ENCODE measurements around the gene HNRNPUL2. TPM values are rescaled to one million over a fixed set of nuclear protein-coding genes. Genes with fewer than 3 reads are reported as not detected.

HNRNPUL2 gene
- total and polyA plus RNA-seq, 2 donors (not counting 1 experiment from before 2014, with no cell fraction given): 14.6 to 70.4 TPM

DNA sequence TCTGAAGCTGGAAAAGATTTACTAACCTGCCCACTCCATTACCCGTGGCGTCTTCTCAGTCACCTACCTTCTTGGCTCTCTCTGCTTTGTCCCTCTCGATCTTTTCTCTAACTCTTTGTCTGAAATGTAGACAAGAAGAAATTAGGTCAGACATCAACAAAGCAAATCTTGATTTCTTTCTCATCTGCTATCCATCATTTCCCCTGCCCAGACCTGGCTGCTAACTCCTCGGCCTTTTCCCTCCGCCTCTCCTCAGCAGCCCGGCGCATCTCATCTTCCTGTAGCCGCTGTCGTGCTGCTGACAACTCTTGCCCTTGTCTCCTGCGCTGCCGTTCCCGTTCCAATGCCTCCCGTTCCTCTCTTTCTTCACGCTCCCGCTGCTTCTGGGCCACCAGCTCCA, 49.5 kb downstream of the HNRNPUL2 start:
- intact Hi-C loops (cut with micrococcal nuclease): loop anchor here (2.0 kb wide), 1 partner anchor 13 kb away; the partner anchor contains the start of genes C11orf98 and CSKMT
- DNase-seq: no peak
- ATAC-seq (ENCODE audit: low read depth): no peak
- Histone ChIP-seq H3K27ac (ENCODE audit: low read length in 2 of 2) (peak overlapping the region in 1 of 2 donors; percentile 99), H3K4me3 (ENCODE audit: control extremely low read depth in 1 of 5, extremely low read depth in 1 of 5, insufficient read depth in 1 of 5, low read depth in 2 of 5, low read length in 4 of 5) (peak overlapping the region in 3 of 5 experiments; percentile 71 to 99 (median 99)), H3K27me3 (replicated peaks in 1 of 4; ENCODE audit: control extremely low read depth in 1 of 4, control insufficient read depth in 3 of 4, insufficient read depth in 4 of 4, low read length in 3 of 4) (no peaks in the 10 kb centered on the region), H3K4me2 (replicated peaks; ENCODE audit: low read depth, low read length, poor library complexity, severe bottlenecking) (peak overlapping the region; percentile 90), H3K36me3 (replicated peaks in 1 of 2; ENCODE audit: control extremely low read depth in 1 of 2, control insufficient read depth in 1 of 2, extremely low read depth in 1 of 2, insufficient read depth in 2 of 2, low read length in 1 of 2) (peaks cover 1 to 27% of the 10 kb centered on the region in 2 experiments), H3K9me3 (ENCODE audit: control extremely low read depth in 1 of 3, control insufficient read depth in 2 of 3, insufficient read depth in 1 of 3, low read length in 2 of 3) (no peaks in the 10 kb centered on the region), H3K9ac (ENCODE audit: low read length) (peak overlapping the region; percentile 99), H3K4me1 (ENCODE audit: control insufficient read depth in 2 of 2, insufficient read depth in 2 of 2, low read length in 2 of 2) (peaks cover 16 to 28% of the 10 kb centered on the region in 2 donors), H3K79me2 (ENCODE audit: control insufficient read depth, insufficient read depth, low read length) (peaks cover 48% of the 10 kb centered on the region), H2AFZ (ENCODE audit: insufficient read depth, low read depth, low read length, poor library complexity, severe bottlenecking) (no peak overlapping the region), H4K20me1 (ENCODE audit: control insufficient read depth, insufficient read depth, low read length, poor library complexity, severe bottlenecking) (peaks cover 2% of the 10 kb centered on the region)
- Mint-ChIP-seq H3K27me3 (no peaks in the 10 kb centered on the region), H3K4me1 (peaks cover 40% of the 10 kb centered on the region), H3K9me3 (ENCODE audit: insufficient read depth) (no peaks in the 10 kb centered on the region), H3K27ac (peak overlapping the region; percentile 93), H3K4me3 (peak overlapping the region; percentile 88)
- TF ChIP-seq, protein P1, sequence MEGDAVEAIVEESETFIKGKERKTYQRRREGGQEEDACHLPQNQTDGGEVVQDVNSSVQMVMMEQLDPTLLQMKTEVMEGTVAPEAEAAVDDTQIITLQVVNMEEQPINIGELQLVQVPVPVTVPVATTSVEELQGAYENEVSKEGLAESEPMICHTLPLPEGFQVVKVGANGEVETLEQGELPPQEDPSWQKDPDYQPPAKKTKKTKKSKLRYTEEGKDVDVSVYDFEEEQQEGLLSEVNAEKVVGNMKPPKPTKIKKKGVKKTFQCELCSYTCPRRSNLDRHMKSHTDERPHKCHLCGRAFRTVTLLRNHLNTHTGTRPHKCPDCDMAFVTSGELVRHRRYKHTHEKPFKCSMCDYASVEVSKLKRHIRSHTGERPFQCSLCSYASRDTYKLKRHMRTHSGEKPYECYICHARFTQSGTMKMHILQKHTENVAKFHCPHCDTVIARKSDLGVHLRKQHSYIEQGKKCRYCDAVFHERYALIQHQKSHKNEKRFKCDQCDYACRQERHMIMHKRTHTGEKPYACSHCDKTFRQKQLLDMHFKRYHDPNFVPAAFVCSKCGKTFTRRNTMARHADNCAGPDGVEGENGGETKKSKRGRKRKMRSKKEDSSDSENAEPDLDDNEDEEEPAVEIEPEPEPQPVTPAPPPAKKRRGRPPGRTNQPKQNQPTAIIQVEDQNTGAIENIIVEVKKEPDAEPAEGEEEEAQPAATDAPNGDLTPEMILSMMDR (IDR thresholded peaks at IDR 0.05): no peak
- TF ChIP-seq EZH2 (IDR thresholded peaks at IDR 0.05; ENCODE audit: borderline replicate concordance, insufficient read depth, low read depth, low read length, poor library complexity, severe bottlenecking): no peak
- POLR2A ChIA-PET: interaction anchor here (1.0 to 1.9 kb wide), 3 partner anchors 10 to 12 kb away, joined by 3 to 6 read pairs (median 5); partner anchors contain the start of genes C11orf98 and CSKMT
- CTCF ChIA-PET: no interaction called here
- WGBS (ENCODE audit: insufficient coverage): 100% methylated on average over 8 of the region's 15 CpGs

DNA sequence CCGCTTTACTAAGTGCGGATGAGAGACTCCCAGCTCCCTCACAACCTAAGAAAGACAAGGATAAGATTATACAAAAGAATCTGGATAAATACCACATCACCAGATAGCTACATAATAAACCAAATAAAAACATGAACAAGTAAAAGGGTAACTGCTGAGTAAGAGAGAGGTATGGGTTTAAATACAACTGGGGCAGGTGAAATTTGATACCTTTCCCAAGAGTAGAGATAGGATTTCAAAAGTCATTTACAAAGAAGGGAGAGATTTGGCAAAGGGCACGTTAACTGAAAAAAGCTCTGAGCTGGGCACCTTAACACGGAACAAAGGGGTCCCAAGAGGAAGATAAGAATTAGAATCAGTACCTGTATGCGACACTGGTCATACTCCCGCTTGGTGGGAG, 50.1 kb downstream of the HNRNPUL2 start:
- peaks cover 21 to 33% of the 10 kb centered on the region in 2 donors for H3K4me1 ChIP-seq (ENCODE audit: control insufficient read depth in 2 of 2, insufficient read depth in 2 of 2, low read length in 2 of 2)
- Mint-ChIP-seq H3K27ac (peak overlapping the region; percentile 57), H3K4me1 (peaks cover 41% of the 10 kb centered on the region), H3K4me3 (peak overlapping the region; percentile 88), H3K9me3 (ENCODE audit: insufficient read depth) (no peaks in the 10 kb centered on the region), H3K27me3 (no peaks in the 10 kb centered on the region)
- ChIA-PET POLR2A (interaction anchor here (0.6 to 1.9 kb wide), 3 partner anchors 10 to 84 kb away, joined by 3 to 6 read pairs (median 3); partner anchors contain the start of genes C11orf98 and CSKMT), CTCF (interaction anchor here (0.5 to 1.6 kb wide), 4 partner anchors 24 to 1249 kb away, joined by 3 to 5 read pairs (median 4); partner anchors contain the start of gene INTS5)
- H3K4me2 ChIP-seq (replicated peaks; ENCODE audit: low read depth, low read length, poor library complexity, severe bottlenecking): no peak overlapping the region
- no peak overlapping the region for H3K4me3 ChIP-seq (ENCODE audit: control extremely low read depth in 1 of 5, extremely low read depth in 1 of 5, insufficient read depth in 1 of 5, low read depth in 2 of 5, low read length in 4 of 5)
- H3K9ac ChIP-seq (ENCODE audit: low read length): no peak overlapping the region
- no peak overlapping the region for H2AFZ ChIP-seq (ENCODE audit: insufficient read depth, low read depth, low read length, poor library complexity, severe bottlenecking)
- TF ChIP-seq, protein P1 (IDR thresholded peaks at IDR 0.05): no peak
- intact Hi-C loops (cut with micrococcal nuclease): no loop called here
- no peaks in the 10 kb centered on the region for H3K9me3 ChIP-seq (ENCODE audit: control extremely low read depth in 1 of 3, control insufficient read depth in 2 of 3, insufficient read depth in 1 of 3, low read length in 2 of 3)
- peaks cover 1 to 27% of the 10 kb centered on the region in 2 experiments for H3K36me3 ChIP-seq (replicated peaks in 1 of 2; ENCODE audit: control extremely low read depth in 1 of 2, control insufficient read depth in 1 of 2, extremely low read depth in 1 of 2, insufficient read depth in 2 of 2, low read length in 1 of 2)
- peak overlapping the region in 1 of 2 donors; percentile 99 for H3K27ac ChIP-seq (ENCODE audit: low read length in 2 of 2)
- no peaks in the 10 kb centered on the region for H3K27me3 ChIP-seq (replicated peaks in 1 of 4; ENCODE audit: control extremely low read depth in 1 of 4, control insufficient read depth in 3 of 4, insufficient read depth in 4 of 4, low read length in 3 of 4)
- no peak for DNase-seq
- WGBS (ENCODE audit: insufficient coverage): 100% methylated on average over 4 of the region's 6 CpGs
- peaks cover 53% of the 10 kb centered on the region for H3K79me2 ChIP-seq (ENCODE audit: control insufficient read depth, insufficient read depth, low read length)
- H4K20me1 ChIP-seq (ENCODE audit: control insufficient read depth, insufficient read depth, low read length, poor library complexity, severe bottlenecking): peaks cover 5% of the 10 kb centered on the region
- ATAC-seq (ENCODE audit: low read depth): no peak

Measured in B cell (primary cell).